Progenitor cell of endocrine pancreas (in vitro differentiated cells): Measurements from ENCODE around the gene COLGALT1. TPM values are rescaled to one million over a fixed set of nuclear protein-coding genes. Genes with fewer than 3 reads are reported as not detected.
A peak's percentile ranks its signal among the peaks of the same experiment; 100 is the strongest.
"Not testable (repeated sequence)": the region's sequence is repeated elsewhere in the genome, so short reads cannot be mapped to it uniquely, and the experiment has no call there.

ENCODE experiments used
- DNase-seq: peaks from one replicate; pipeline ENCODE4 v3.0.0; 2021; ENCODE audit warnings: low spot score; ENCODE audit not compliant: unreplicated experiment
- H3K27ac Mint-ChIP-seq: 2 replicates; pipeline ENCODE4 v1.8.0; 2021; ENCODE audit warnings: mild to moderate bottlenecking, moderate library complexity, mixed read lengths
- H3K27me3 Mint-ChIP-seq: 2 replicates; pipeline ENCODE4 v1.8.0; 2021; ENCODE audit warnings: mixed read lengths
- H3K36me3 Mint-ChIP-seq: 2 replicates; pipeline ENCODE4 v1.8.0; 2022; ENCODE audit warnings: mixed read lengths; ENCODE audit not compliant: insufficient read depth
- H3K4me1 Mint-ChIP-seq: 2 replicates; pipeline ENCODE4 v1.8.0; 2021; ENCODE audit warnings: low read depth, mixed read lengths
- H3K4me3 Mint-ChIP-seq: 2 replicates; pipeline ENCODE4 v1.8.0; 2021; ENCODE audit warnings: low read depth, mild to moderate bottlenecking, moderate library complexity, mixed read lengths
- H3K9me3 Mint-ChIP-seq: 2 replicates; pipeline ENCODE4 v1.8.0; 2021; ENCODE audit warnings: low read depth, mixed read lengths
- total RNA-seq: library from RNA; stranded (reverse); gene quantifications from 2 replicates; pipeline ENCODE4 v1.2.1, GENCODE V29; 2021
- TF ChIP-seq, protein P1 (sequence below): fragments of 200-600 bp; sonication (generic); IDR thresholded peaks from one replicate; pipeline ENCODE4 v1.5.0; 2021; ENCODE audit warnings: antibody characterized with exemption, mild to moderate bottlenecking; ENCODE audit not compliant: unreplicated experiment

Gene COLGALT1
- total RNA-seq, 1 donor from 2014 or later: 54.3 TPM

DNA sequence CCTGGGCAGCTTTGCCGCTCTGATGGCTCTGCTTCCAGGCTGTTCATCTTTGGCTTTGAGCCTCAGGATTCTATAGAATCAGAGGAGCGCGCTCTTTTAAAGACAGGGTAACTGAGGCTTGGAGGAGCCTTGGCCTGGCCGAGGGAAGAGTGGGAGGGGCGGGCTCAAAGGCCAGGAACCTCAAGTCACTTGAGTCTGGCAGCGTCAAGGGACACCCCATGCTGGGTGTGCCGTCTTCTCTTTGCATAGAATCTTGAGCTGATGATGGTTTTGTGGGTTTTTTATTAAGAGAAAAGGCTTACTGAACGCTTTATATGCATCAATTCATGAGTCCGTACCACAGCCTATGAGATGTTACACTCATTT, 42.9 kb upstream of the COLGALT1 start:
- no peak for DNase-seq
- H3K9me3 Mint-ChIP-seq: peaks cover 3% of the 10 kb centered on the region
- H3K4me3 Mint-ChIP-seq: peak overlapping the region; percentile 99
- H3K4me1 Mint-ChIP-seq: peaks cover 14% of the 10 kb centered on the region
- peak overlapping the region; percentile 82 for H3K27ac Mint-ChIP-seq
- TF ChIP-seq, protein P1, sequence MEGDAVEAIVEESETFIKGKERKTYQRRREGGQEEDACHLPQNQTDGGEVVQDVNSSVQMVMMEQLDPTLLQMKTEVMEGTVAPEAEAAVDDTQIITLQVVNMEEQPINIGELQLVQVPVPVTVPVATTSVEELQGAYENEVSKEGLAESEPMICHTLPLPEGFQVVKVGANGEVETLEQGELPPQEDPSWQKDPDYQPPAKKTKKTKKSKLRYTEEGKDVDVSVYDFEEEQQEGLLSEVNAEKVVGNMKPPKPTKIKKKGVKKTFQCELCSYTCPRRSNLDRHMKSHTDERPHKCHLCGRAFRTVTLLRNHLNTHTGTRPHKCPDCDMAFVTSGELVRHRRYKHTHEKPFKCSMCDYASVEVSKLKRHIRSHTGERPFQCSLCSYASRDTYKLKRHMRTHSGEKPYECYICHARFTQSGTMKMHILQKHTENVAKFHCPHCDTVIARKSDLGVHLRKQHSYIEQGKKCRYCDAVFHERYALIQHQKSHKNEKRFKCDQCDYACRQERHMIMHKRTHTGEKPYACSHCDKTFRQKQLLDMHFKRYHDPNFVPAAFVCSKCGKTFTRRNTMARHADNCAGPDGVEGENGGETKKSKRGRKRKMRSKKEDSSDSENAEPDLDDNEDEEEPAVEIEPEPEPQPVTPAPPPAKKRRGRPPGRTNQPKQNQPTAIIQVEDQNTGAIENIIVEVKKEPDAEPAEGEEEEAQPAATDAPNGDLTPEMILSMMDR: no peak
- no peaks in the 10 kb centered on the region for H3K27me3 Mint-ChIP-seq
- H3K36me3 Mint-ChIP-seq: peaks cover 13% of the 10 kb centered on the region

GRCh38 chr19:17515408-17516149, 39.9 kb upstream of the COLGALT1 start:
- Mint-ChIP-seq H3K4me3 (peak overlapping the region; percentile 40), H3K4me1 (peaks cover 12% of the 10 kb centered on the region), H3K36me3 (peaks cover 22% of the 10 kb centered on the region), H3K27ac (no peak overlapping the region), H3K27me3 (no peaks in the 10 kb centered on the region), H3K9me3 (peaks cover 3% of the 10 kb centered on the region)
- TF ChIP-seq, protein P1: no peak
- no peak for DNase-seq

DNA sequence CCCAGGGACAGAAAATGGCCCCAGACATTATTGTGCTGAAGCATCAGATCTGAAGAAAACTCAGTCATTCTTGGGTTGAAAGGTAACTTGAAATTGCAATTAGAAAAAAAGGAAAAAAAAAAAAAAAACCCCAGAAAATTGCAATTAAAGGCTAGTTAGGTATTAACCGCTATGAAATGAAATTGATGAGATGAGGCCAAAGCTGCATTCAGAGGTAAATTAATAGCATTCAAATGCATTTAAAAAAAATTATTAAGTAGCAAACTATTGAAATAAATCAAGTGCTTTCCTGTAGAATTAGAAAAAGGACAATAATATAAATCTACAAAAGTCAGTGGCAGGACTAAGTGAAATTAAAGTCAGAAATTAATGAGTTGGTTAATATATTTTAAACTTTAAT, 37.6 kb upstream of the COLGALT1 start:
- peaks cover 3% of the 10 kb centered on the region for H3K9me3 Mint-ChIP-seq

GRCh38 chr19:17518654-17519053, 36.8 kb upstream of the COLGALT1 start:
- peaks cover 27% of the 10 kb centered on the region for H3K36me3 Mint-ChIP-seq
- not testable (repeated sequence) for H3K4me3 Mint-ChIP-seq, H3K27ac Mint-ChIP-seq, H3K9me3 Mint-ChIP-seq, DNase-seq, H3K27me3 Mint-ChIP-seq, H3K4me1 Mint-ChIP-seq

More for the DNA sequence above, 37.6 kb upstream of the COLGALT1 start:
- Mint-ChIP-seq H3K27ac (no peak overlapping the region), H3K36me3 (peaks cover 27% of the 10 kb centered on the region), H3K27me3 (no peaks in the 10 kb centered on the region), H3K4me1 (peaks cover 1% of the 10 kb centered on the region), H3K4me3 (no peak overlapping the region)
- no peak for DNase-seq
- TF ChIP-seq, protein P1: no peak

DNA sequence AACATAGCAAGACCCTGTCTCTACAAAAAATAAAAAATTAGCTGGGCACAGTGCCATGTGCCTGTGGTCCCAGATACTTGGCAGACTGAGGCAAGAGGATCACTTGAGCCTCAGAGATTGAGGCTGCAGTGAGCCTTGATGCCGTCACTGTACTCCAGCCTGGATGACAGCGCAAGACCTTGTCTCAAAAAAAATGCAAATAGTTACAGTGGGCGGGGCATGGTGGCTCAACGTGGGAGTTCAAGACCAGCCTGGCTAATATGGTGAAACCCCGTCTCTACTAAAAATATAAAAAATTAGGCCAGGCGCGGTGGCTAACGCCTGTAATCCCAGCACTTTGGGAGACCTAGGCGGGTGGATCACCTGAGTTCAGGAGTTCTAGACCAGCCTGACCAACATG, 35.5 kb upstream of the COLGALT1 start:
- Mint-ChIP-seq H3K36me3 (peaks cover 27% of the 10 kb centered on the region), H3K4me1 (no peaks in the 10 kb centered on the region), H3K27ac (no peak overlapping the region), H3K4me3 (no peak overlapping the region), H3K9me3 (peaks cover 3% of the 10 kb centered on the region), H3K27me3 (no peaks in the 10 kb centered on the region)
- TF ChIP-seq, protein P1: no peak
- no peak for DNase-seq

DNA sequence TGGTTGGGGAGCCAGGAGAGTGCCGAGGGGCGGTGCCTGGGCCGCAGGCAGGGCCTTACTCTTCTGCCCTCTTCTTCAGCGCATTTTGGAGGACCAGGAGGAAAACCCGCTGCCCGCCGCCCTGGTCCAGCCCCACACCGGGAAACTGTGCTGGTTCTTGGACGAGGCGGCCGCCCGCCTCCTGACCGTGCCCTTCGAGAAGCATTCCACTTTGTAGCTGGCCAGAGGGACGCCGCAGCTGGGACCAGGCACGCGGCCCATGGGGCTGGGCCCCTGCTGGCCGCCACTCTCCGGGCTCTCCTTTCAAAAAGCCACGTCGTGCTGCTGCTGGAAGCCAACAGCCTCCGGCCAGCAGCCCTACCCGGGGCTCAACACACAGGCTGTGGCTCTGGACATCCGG, 34.6 kb upstream of the COLGALT1 start:
- Mint-ChIP-seq H3K27ac (no peak overlapping the region), H3K27me3 (no peaks in the 10 kb centered on the region), H3K36me3 (peaks cover 26% of the 10 kb centered on the region), H3K9me3 (peaks cover 3% of the 10 kb centered on the region), H3K4me1 (no peaks in the 10 kb centered on the region), H3K4me3 (no peak overlapping the region)
- TF ChIP-seq, protein P1: no peak
- DNase-seq: no peak
